SW 1271 (cell line): ENCODE measurements around the gene SEMA4B.

ENCODE experiments used
- DNase-seq, 2 experiments: peaks; one replicate each; lab custom pipeline; 2025; lab: John Stamatoyannopoulos, UW

Gene SEMA4B

DNA sequence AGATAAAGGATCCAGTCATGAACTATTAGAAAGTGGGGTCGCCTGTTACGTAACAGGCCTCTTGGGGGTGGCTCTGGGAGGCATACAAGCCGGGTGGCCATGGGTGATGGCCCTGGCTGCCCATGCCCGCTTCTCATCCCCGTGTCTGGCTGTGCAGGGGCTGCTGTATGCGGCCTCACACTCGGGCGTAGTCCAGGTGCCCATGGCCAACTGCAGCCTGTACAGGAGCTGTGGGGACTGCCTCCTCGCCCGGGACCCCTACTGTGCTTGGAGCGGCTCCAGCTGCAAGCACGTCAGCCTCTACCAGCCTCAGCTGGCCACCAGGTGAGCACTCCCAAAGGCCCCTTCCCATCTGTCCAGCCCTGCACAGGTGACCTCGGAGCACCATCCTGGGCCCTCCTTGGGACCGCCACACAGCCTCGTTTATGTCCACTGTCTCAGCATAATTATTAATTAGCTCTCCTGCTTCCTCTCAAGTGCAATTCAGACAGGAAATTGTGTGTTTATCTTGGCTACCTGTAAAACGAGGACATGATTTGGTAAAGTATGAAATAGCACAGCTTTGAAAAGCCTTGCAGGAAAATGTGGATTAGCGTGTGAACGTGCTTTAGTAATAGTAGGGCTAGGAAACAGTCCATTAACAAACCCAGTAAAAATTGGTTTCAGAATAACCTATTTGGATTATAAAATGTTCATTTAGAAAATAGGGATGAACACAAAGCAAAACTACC, 24.5 kb downstream of the SEMA4B start:
- no peak for DNase-seq

DNA sequence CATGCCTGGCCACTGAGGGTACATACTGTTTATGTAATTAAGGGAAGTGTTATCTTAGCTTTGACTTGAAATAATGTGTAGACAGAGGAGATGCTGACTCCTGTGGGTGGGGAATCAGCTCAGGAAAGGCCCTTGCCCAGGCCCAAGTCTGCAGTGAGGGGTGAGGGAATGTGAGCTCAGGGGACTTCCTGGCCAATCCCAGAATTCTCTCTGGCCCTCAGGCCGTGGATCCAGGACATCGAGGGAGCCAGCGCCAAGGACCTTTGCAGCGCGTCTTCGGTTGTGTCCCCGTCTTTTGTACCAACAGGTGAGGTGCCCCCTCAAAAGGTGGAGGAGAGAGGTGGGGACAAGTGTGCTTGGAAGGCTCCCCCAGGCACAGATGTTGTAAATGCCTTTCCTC, 26.2 kb downstream of the SEMA4B start:
- no peak for DNase-seq

DNA sequence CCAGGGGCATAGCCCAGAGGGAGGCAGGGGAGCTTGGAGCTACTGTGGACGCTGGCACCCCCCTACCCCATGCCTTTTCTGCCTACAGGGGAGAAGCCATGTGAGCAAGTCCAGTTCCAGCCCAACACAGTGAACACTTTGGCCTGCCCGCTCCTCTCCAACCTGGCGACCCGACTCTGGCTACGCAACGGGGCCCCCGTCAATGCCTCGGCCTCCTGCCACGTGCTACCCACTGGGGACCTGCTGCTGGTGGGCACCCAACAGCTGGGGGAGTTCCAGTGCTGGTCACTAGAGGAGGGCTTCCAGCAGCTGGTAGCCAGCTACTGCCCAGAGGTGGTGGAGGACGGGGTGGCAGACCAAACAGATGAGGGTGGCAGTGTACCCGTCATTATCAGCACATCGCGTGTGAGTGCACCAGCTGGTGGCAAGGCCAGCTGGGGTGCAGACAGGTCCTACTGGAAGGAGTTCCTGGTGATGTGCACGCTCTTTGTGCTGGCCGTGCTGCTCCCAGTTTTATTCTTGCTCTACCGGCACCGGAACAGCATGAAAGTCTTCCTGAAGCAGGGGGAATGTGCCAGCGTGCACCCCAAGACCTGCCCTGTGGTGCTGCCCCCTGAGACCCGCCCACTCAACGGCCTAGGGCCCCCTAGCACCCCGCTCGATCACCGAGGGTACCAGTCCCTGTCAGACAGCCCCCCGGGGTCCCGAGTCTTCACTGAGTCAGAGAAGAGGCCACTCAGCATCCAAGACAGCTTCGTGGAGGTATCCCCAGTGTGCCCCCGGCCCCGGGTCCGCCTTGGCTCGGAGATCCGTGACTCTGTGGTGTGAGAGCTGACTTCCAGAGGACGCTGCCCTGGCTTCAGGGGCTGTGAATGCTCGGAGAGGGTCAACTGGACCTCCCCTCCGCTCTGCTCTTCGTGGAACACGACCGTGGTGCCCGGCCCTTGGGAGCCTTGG, 27.0 kb downstream of the SEMA4B start:
- DNase-seq: no peak

DNA sequence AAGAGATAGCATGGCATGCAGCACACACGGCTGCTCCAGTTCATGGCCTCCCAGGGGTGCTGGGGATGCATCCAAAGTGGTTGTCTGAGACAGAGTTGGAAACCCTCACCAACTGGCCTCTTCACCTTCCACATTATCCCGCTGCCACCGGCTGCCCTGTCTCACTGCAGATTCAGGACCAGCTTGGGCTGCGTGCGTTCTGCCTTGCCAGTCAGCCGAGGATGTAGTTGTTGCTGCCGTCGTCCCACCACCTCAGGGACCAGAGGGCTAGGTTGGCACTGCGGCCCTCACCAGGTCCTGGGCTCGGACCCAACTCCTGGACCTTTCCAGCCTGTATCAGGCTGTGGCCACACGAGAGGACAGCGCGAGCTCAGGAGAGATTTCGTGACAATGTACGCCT, 27.8 kb downstream of the SEMA4B start:
- no peak for DNase-seq

DNA sequence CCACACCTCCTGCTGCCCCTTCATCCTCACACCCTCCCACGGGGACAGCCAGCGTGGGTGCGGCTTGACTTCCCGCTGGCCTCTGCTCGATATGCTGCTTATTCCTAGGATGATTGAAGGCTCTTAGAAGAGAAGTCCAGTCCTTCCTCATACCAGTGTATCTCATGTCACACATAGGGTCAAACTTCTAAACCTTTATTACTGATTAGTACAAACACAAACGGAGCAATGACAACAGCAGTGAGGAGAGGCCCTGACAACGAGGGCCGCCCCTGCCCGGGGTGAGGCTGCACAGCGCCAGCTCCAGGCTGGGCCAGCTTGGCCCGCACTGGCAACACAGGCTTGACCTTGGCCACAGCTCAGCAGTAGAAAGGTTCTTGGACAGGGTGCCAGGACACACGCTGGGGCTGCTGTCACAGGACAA, 29.0 kb downstream of the SEMA4B start:
- no peak for DNase-seq

DNA sequence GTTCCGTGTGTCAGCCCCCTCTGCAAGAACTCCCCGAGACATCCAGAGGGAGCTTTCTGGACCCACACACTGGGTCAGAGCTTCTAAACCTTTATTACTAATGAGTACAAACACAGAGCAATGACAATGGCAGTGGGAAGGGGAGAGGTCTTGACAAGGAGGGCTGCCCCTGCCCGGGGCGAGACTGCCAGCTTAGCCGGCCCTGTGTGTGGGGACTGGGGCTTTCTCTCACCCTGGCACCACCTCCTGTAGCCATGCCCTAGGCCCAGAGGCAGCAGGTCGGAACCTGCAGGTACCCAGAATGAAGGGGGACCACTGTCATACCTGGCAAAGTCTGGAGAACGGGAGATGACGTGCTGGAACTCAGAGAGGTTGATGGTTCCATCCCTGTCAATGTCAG, 29.5 kb downstream of the SEMA4B start:
- no peak for DNase-seq

DNA sequence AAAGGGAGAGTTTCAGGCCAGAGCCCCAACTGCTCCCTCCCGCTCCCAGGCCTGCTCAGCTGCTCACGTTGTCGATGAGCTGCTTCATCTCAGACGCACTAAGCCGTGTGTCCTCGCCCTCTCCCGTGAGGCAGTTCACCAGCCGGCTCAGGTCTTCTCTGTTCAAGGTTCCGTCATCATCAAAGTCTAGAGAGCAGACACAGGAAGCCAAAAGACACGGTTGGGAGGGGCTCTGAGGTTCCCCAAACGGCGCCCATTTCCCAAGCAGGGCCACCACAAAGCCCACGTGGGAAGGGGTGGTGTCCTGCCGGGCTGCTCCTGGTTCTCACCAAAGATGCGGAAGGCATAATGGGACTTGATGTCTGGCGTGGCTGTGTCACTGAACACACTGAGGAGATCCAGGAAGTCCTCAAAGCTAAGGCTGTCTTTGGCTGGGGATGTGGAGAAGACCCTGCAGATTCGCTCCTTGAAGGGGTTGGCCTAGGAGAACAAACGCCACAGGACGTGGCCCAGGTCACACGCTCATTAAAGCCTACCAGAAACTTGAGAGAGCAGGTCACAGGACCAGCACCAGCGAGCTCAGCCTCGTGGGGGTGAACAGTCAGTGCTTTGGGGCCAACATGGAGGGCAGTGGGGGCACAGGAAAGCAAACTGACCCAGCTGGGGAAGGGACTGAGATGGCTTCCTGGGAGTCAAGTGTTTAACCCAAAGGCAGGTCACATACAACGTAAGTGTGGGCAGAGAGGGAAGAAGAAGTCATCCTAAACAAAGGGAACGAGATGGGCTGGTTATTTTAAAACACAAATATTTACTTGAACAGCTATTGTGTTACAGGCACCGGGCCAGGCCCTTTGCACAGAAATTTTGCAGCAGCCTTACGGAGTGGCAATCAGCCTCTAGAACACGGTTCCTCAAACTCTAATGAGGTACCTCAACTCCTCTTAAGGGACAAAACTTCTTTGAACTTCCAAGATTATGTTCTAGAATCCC, 30.2 kb downstream of the SEMA4B start:
- DNase-seq: no peak

DNA sequence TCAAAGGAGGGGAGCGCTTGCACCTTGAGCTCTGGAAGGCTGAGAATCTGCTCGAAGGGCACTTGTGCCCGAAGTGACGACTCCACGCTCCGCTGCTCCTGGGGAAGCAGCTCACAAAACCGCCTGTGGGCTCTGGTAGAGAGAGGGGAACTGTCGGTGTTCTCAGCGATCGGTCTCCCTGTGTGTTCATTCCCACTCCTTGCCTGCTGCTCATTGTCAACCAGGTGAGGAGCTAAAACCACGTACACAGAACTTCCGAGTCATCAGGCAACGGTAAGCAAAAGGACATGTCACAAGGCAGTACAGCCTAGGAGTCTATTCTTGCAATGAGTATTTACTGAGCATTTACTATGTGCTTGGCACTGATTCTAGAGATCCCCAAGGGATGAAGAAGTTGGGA, 31.1 kb downstream of the SEMA4B start:
- no peak for DNase-seq

DNA sequence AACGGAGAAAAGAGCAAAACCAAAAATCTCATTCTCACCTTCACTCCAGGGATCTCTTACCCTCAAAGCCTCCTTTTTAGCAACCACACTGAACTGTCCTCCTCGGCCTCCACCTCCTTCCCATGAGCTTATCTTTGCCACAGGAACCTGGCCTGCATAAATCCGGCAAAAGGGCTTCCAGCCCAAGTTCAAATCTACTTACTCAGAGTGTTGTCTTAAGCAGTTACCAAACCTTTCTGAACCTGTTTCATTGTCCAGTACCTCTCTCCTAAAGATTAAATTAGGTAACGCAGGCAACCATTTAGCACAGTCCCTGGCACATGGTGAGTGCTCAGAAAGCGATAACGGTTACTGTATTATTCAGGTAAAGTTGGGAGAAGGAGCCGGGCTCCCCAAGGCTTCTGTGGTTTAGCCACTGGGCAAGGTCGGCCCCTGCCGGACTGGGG, 31.8 kb downstream of the SEMA4B start:
- no peak for DNase-seq

DNA sequence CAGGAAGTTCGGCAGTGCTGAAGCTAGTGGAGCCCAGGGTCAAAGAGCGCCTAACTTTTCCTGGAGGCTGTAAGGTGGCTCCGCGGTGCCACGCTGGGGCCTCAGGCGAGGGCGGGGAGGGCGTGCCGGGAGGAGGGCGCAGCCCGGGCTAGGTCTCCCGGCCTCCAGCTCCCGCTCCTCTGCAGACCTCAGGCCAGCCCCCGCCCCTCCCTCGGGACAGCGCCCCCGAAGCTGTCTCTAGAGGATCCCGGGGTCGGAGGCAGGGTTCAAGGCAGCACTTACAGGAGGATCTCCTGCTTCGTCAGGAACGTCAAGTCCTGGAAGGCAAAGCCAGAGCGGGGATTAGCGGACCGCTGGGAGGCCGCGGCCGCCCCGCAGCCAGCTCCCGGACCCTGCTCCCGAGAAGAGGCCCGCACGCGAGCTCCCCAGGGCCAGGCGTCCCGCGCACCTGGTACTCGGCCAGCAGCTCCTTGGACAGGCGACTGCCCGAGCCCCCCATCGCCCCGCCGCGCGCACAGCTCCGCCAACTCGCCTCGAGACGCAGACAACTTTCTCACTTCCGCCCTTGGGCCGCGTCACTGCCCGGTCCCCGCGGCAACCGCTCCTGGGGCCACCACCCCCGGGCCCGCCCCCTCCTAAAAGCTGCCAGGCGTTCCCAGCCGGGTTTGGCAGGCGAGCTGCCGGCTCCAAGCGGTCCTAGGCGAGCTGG, 32.4 kb downstream of the SEMA4B start, which contains the start of gene CIB1:
CIB1 (minus strand) TSS at position 555 of the 709 bp plus-strand sequence; CDS start at position 499, 56 bp downstream.
- DNase-seq: peak; percentile 88 to 96

DNA sequence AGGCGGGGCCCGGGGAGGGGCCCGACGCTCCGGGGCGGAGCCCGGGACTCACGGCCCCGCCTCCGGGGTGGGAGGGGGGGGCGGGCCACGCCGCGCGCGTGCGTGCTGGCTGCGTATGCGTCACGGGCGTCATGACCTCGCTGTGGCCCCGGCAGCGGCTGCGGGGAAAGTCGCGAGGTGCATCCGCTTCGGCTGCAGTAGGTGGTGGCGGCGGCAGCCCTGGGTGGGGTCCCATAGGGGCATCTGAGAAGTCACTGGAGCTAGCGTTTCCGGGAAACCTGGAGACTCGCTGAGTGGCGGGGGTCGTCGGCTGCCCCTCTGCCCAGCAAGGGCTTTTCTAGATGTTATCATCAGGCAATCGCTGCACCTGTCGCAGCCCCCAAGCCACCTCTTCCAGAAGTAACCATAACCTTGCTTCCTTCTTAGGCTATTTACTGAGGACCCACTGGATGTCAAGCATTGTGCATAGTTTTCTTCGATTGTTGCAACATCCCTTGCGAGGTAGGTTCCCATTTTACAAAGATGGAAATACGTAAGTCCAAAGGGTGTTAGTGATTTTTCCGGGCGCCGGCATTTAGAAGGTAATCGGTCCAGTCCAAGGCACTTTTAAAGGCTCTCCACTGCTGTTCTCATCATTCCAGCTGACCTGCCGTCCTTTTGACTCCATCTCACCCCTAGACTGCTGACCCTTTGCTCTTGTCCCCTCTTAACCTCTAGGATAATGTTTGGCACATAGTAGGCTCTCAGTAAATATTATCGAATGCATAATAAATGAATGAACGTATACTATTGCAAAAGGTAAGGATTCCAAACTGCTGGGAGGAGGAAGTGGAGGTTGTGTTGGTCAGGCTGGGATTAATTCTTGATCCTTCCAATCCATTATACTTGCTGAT, 33.2 kb downstream of the SEMA4B start, which contains the start of gene GDPGP1:
GDPGP1 (plus strand) TSS at position 114 of the 893 bp plus-strand sequence. CDS start 6,700 bp downstream, outside the sequence.
- DNase-seq: no peak

DNA sequence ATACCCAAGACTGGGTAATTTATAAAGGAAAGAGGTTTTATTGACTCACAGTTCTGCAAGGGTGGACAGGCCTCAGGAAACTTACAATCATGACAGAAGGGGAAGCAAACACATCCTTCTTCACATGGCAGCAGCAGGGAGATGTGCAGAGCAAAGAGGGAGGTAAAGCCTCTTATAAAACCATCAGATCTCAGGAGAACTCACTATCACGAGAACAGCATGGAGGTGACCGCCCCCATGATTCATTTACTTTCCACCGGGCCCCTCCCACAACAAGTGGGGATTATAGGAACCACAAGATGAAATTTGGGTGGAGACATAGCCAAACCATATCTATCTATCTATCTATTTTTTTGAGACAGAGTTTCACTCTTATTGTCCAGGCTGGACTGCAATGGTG, 38.2 kb downstream of the SEMA4B start:
- no peak for DNase-seq

DNA sequence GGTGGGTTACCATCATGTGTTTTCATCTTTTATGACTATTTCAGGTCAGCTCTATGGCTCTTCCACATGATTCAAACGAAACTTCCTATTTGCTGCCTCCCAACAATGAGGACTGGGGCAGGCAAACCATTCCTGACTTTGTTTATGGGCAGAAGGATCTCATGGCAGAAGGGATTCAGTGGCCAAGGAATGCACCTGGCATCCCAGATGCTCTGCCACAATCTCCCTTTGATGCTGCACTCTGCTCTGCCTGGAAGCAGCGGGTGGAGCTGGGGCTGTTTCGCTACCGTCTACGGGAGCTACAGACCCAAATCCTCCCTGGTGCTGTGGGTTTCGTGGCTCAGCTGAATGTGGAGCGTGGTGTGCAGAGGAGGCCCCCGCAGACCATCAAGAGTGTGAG, 39.7 kb downstream of the SEMA4B start:
- DNase-seq: no peak

DNA sequence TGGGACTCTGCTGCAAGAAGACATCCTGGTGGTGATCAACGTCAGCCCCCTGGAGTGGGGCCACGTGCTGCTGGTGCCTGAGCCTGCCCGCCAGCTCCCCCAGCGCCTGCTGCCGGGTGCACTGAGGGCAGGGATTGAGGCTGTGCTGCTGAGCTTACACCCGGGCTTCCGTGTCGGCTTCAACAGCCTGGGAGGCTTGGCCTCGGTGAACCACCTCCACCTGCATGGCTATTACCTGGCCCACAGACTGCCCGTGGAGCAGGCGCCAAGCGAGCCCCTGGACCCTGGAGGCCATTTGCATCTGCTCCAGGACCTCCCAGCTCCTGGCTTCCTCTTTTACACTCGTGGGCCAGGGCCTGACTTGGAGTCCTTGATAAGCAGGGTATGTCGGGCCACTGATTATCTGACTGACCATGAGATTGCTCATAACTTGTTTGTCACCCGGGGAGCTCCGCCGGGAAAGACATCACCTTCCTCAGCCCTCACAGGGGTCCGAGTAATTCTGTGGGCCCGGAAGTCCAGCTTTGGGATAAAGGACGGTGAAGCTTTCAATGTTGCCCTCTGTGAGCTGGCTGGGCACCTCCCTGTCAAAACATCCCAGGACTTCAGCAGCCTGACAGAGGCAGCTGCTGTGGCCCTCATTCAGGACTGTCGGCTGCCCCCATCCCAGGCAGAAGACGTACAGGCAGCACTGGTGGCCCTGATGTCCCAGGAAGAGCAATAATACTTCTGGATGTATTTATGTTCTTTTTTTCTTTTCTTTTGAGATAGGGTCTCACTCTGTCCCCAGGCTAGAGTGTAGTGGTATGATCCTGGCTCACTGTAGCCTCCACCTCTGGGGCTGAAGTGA, 40.4 kb downstream of the SEMA4B start:
- no peak for DNase-seq

DNA sequence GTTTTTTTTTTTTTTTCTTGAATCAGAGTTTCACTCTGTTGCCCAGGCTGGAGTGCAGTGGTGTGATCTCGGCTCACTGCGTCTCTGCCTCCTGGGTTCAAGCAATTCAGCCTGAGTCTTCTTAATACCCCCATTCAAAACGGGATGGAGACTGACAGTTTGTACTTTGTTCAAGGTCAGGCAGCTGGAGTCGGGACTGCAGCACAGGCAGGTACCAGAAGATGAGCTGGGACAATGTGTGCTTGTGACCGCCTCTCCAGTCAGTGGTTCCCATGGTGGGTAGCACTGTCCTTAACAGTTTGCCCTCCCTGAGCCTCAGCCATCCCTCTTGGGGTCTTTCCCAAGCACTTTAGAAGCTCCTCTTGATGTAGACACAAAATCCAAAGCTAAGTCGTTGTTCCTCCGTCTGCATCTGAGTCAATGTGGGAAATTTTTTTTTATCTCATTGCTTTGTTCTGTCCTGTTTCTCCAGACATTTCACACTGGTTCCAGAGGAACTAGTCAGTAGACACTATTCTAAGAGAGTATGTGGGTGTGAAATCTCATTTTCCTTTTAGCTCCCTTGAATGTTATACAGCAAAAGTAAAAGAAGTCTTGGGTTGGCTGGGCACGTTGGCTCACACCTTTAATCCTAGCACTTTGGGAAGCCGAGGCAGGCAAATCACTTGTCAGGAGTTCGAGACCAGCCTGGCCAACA, 43.0 kb downstream of the SEMA4B start:
- DNase-seq: no peak

DNA sequence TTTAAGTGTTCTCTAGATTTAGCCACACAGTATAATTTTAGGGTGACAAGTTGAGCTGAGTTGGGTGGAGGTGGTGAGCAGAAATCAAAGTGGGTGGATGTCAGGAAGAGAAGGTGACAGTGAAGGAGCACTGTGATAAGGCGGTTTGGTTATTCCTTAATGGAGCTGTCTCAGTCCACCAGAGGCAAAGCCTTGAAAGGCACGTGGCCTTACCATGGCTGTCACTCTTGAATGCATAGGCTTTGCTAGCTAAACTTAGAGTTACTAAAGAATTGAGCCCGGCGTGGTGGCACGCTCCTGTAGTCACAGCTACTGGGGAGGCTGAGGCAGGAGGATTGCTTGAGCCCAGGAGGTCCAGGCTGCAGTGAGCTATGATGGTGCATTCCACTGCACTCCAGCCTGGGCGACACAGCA, 47.7 kb downstream of the SEMA4B start:
- DNase-seq: no peak

DNA sequence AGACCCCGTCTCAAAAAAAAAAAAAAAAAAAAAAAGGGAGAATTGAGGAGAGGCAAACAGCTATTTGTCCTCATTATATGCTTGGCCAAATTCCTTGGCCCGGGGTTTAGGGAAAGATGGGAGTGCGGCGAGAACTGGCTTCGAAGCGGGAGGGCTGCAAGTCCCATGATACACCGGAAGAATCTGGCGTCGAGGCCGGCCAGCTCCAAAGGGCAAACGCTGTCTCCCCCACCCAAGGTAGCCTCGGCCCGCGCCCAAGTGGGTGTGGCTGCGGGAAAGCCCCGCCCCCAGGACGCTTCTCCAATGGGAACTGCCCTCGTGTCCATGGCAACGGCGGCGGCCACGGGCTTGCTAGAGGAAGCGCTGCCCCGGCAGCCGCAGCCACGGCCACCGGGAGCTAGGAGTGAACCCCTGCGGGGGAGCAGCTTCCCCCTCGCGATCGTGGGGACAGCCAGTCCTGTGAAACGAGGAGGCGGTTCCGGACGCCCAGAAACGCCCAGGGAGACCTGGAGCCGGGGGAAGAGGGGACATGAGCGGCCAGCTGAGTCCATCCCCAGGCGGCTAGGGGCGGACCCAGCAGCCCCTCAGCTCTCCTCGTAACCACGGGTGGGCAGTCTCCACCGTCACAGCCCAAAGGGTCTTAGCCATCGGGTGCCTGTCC, 48.2 kb downstream of the SEMA4B start, which contains the start of gene TTLL13:
TTLL13 (plus strand) TSS at position 354 of the 661 bp plus-strand sequence. CDS start 1,075 bp downstream, outside the sequence.
- DNase-seq: peak; percentile 81 to 93

DNA sequence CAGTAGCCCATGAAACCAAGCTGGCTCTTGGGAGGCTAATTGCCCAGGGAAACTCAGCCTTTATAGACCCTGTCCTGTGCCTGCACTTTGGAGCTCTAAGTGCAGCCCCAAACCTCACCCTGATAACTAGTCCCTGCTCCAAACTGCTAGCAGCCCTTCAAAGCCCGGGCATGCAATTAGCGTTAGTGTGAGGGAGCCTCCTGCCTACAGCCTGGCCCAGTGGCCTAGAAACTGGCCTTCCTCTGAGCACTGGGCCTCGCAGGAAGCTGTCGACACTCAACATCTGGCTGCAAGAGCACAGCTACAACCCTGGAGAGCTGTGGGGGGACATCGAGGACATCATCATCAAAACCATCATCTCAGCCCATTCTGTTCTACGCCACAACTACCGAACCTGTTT, 56.6 kb downstream of the SEMA4B start:
- no peak for DNase-seq
